Fibroblast of skin of left quadriceps (primary cell): ENCODE measurements around the gene LHX1.

Source experiments
- DNase-seq, 2 experiments: peaks; one replicate each; pipeline ENCODE4 v3.0.0-alpha.2; 2013; ENCODE audit warnings: low read depth in 2 of 2

The LHX1 gene

DNA sequence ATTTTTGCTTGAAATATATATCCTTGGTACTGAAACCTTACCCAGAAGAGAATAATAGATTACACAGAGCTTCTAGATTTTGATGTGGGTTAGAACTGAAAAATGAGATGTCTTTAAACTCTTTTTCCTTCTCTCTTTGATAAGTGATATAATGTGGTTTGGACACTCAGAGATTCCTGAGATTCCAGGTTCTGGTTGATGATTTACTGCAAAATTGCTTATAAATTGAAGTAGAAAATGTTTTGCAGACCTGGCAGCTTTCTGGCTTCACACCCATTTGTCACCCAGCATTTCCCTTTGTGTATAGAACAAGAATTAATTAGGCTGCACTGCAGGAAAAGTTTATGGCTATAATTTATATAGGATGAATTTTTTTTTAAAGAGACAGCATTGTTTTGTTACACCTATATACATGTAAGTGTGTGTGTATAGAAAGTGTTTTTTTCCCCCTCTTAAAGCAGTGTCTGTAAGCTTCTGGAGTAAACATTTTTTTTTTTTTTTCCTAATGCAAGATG, 35.0 kb downstream of the LHX1 start:
- no peak for DNase-seq

DNA sequence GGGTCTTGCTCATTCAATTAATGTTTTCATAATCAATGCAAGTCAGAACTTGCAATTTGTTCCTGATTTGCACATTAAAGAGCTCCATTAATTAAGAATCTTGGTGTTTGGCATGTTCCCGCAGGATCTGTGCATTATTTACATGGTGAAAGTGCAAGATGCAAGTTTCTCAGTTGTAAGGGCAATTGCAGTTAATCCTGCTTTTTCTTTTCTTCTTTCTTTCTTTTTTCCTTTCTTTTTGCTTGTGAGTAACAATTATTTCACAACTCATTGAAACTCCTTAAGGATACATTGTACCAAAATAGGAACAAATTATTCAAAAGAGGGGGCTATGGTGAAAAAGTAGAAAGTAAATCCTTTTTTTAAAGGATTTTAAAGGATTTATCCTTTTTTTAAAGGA, 35.6 kb downstream of the LHX1 start:
- DNase-seq: no peak

DNA sequence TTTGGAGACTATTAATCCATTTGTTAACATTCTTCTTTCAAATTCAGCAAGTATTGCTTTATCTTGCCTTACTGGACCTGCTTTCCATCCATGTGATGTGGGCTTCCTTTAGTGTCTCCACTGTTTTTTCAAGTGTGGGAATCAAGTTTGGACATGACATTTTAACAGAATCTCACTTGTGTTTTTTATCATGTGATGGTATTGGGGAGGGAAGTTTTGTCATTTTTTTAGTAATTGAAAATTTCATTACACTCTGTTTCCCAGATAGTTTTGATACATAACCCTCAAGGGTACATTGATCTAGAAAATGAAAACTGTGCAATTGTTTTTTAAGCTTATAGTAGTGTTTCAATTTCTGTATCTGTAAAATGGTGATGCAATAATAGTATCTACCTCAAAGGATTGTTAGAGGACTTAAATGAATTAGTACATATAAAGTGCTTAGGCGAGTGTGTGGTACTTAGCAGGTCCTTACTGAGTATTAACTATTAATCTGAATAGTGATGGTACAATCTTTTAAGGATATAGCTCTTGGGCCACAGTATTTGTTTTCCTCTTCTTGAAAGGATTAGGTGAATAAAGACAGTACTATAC, 38.7 kb downstream of the LHX1 start:
- no peak for DNase-seq

GRCh38 chr17:36977066-36977465, 39.8 kb downstream of the LHX1 start:
- no peak for DNase-seq

DNA sequence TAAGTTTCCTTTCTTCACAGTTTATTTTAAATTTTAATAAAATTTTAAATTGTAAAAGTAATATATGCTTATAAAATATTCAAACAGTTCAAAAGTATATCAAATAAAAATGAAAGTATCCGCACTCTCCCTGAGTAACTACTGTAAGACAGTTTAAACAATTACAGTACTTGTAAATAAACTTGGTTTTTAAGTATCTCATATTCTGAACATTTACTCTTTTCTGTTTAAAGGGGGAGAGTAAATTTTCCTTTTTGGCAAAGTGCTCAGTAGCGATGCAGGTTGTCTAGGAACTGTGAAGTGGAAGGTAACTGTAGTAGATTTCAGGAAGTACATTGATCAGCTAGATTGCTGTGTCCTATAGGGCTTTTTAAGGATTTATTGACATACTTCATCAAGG, 40.3 kb downstream of the LHX1 start:
- DNase-seq: no peak

GRCh38 chr17:36978810-36979564, 41.7 kb downstream of the LHX1 start:
- DNase-seq: peak in 1 of 2 experiments; percentile 15

DNA sequence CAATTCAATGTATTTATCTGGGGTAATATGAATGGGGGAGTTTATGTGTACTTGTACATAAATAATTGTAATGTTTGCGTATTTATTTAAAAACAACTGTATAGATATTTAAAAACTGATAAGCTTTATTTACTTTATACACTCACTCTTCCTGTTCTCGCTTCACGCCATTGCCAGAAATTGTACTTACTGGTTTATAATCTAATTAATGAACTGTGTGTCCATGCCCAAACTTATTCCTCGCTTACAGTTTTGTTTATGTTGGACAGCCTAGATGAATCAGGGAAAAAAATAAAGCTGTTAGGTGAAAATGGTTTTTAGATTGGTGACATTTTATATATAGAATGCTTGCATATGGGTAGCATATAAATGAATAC, 42.3 kb downstream of the LHX1 start:
- DNase-seq: no peak

DNA sequence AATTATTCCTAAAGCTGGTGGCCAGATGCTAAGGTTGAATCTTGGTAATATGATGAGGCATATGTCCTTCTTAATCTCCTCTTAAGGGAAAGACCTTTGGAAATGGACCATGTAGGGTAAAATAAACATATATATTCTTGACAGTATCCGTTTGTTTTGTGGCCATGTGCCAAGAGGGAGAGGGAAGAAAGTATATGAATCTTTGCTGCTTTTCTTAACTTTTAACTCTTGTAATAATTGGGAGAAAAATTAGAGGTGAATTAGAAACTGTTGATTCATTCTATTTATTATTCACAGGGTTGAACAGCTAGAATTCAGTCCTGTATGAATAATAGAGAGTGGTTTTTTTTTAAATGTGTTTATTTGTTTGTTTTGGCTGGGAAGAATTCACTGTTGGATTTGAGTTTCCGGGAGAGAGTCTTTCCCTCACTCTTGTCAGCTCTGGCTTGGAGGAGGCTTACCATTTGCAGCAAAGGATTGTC, 43.0 kb downstream of the LHX1 start:
- peak in 1 of 2 experiments; percentile 9 for DNase-seq

- DNase-seq: no peak
These were observed 46.3 kb downstream of the LHX1 start for GRCh38 chr17:36983618-36984017.

- no peak for DNase-seq
These were observed 51.9 kb downstream of the LHX1 start for GRCh38 chr17:36989173-36989572.

DNA sequence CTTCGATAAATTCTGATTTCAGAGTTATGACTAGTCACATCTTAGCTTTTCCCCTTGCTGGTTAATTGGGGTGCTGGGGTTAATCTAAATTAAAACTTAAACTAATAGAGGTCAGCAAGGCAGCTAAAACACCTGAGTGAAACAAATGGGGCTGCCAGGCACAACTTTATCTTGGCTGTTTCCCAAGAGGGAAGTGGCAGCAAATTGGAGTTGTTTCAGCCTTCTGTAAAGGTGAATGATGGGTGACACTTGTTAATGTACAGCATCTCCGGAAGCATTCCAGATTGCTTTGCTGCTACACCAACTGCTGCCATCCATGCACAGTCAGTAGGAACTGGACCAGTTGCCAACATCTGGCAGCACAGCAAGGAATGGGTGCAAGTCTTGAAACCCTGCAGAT, 55.4 kb downstream of the LHX1 start:
- no peak for DNase-seq

GRCh38 chr17:36993227-36993626, 56.0 kb downstream of the LHX1 start:
- no peak for DNase-seq
